Gastrocnemius medialis (tissue), 4 donors: Measurements from ENCODE around the gene ATP2B1.

Source experiments
- CTCF ChIP-seq, 5 experiments: fragments of 450-650 bp in 3 of 5; fragments of 200-600 bp in 2 of 5; sonication (generic) in 2 of 5; IDR thresholded peaks in 4 of 5; conservative IDR thresholded peaks in 1 of 5; 1 replicate in 4 of 5; 2 replicates in 1 of 5; pipeline ENCODE4 v1.5.1; 2016 to 2019; ENCODE audit warnings: antibody characterized with exemption in 5 of 5, mild to moderate bottlenecking in 3 of 5, moderate library complexity in 3 of 5
- POLR2A ChIP-seq, 2 donors: fragments of 450-650 bp; IDR thresholded peaks; one replicate each; pipeline ENCODE4 v1.6.1; 2017; ENCODE audit warnings: antibody characterized with exemption in 2 of 2, mild to moderate bottlenecking in 2 of 2, moderate library complexity in 2 of 2

GRCh38 chr12:89571491-89572195 is 137.0 kb downstream of the ATP2B1 start:
- TF ChIP-seq CTCF (IDR thresholded peaks at IDR 0.05 in 4 of 5, conservative IDR thresholded peaks at IDR 0.05 in 1 of 5) (no peak), POLR2A (IDR thresholded peaks at IDR 0.05) (no peak)
